Measurements from ENCODE around the gene PCBP1.

- TF ChIP-seq, protein P1, sequence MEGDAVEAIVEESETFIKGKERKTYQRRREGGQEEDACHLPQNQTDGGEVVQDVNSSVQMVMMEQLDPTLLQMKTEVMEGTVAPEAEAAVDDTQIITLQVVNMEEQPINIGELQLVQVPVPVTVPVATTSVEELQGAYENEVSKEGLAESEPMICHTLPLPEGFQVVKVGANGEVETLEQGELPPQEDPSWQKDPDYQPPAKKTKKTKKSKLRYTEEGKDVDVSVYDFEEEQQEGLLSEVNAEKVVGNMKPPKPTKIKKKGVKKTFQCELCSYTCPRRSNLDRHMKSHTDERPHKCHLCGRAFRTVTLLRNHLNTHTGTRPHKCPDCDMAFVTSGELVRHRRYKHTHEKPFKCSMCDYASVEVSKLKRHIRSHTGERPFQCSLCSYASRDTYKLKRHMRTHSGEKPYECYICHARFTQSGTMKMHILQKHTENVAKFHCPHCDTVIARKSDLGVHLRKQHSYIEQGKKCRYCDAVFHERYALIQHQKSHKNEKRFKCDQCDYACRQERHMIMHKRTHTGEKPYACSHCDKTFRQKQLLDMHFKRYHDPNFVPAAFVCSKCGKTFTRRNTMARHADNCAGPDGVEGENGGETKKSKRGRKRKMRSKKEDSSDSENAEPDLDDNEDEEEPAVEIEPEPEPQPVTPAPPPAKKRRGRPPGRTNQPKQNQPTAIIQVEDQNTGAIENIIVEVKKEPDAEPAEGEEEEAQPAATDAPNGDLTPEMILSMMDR (IDR thresholded peaks at IDR 0.05), result no peak
- TF ChIP-seq POLR2A (IDR thresholded peaks at IDR 0.05) (no peak), POLR2AphosphoS5 (IDR thresholded peaks at IDR 0.05) (no peak), EP300 (IDR thresholded peaks at IDR 0.05) (no peak)
These were observed 36.0 kb downstream of the PCBP1 start for GRCh38 chr2:70123051-70123828.
